HEK293 (cell line): ENCODE measurements around the gene VIT.

Experiments
- CTCF ChIA-PET: fragments of 350-600 bp; formaldehyde crosslinking; extraction: SDS; loops from one replicate; lab custom pipeline; 2021; ENCODE audit warnings: antibody characterized with exemption; lab: Yijun Ruan, JAX
- POLR2A ChIA-PET: fragments of 300-600 bp; formaldehyde crosslinking; extraction: SDS; loops from one replicate; lab custom pipeline; 2020; ENCODE audit warnings: antibody characterized with exemption, inconsistent platforms; lab: Yijun Ruan, JAX
- H3K27ac ChIP-seq: fragments of 200-500 bp; sonication (Bioruptor generic); 2 replicates; pipeline ENCODE4 v1.5.1; 2014; ENCODE audit warnings: low read depth, low read length, control low read depth, inconsistent platforms; ENCODE audit errors: extremely low read depth
- H3K36me3 ChIP-seq, 2 experiments: fragments of 200-500 bp in 1 of 2; sonication (Bioruptor generic) in 1 of 2; 1 replicate in 1 of 2; 2 replicates in 1 of 2; pipeline ENCODE4 v1.5.1; 2014 to 2017; ENCODE audit warnings: inconsistent platforms in 2 of 2, low read length in 2 of 2; ENCODE audit not compliant: control insufficient read depth in 2 of 2, insufficient read depth in 1 of 2
- H3K4me1 ChIP-seq: fragments of 200-500 bp; sonication (Bioruptor generic); 2 replicates; pipeline ENCODE4 v1.5.1; 2014; ENCODE audit warnings: mild to moderate bottlenecking, low read length, inconsistent platforms; ENCODE audit not compliant: control insufficient read depth, insufficient read depth
- H3K4me3 ChIP-seq: 2 replicates; pipeline ENCODE4 v1.5.1; 2011; ENCODE audit warnings: low read depth, mild to moderate bottlenecking, control low read depth, low read length, moderate library complexity
- H3K9me3 ChIP-seq: fragments of 200-500 bp; sonication (Bioruptor generic); 2 replicates; pipeline ENCODE4 v1.5.1; 2014; ENCODE audit warnings: low read depth, low read length, inconsistent platforms; ENCODE audit not compliant: control insufficient read depth, insufficient read depth
- BCL11A ChIP-seq: fragments of 450-650 bp; formaldehyde crosslinking; IDR thresholded peaks from 2 replicates; pipeline ENCODE4 v1.5.1; 2016; ENCODE audit warnings: low read depth, missing biosample characterization, missing genetic modification characterization
- BCL11B ChIP-seq: fragments of 450-650 bp; formaldehyde crosslinking; IDR thresholded peaks from 2 replicates; pipeline ENCODE4 v1.5.1; 2016; ENCODE audit warnings: low read depth, missing biosample characterization, missing genetic modification characterization
- CTCF ChIP-seq: fragments of 450-650 bp; formaldehyde crosslinking; IDR thresholded peaks from 2 replicates; pipeline ENCODE4 v1.5.1; 2016; ENCODE audit warnings: missing biosample characterization, missing genetic modification characterization
- GFI1B ChIP-seq: fragments of 450-650 bp; formaldehyde crosslinking; IDR thresholded peaks from 2 replicates; pipeline ENCODE4 v1.5.1; 2016; ENCODE audit warnings: missing biosample characterization, missing genetic modification characterization
- HOXD13 ChIP-seq: sonication (generic); formaldehyde crosslinking; IDR thresholded peaks from 2 replicates; pipeline ENCODE4 v1.8.0; 2022; ENCODE audit warnings: missing genetic modification reagents, borderline replicate concordance
- KLF1 ChIP-seq: fragments of 450-650 bp; formaldehyde crosslinking; IDR thresholded peaks from 2 replicates; pipeline ENCODE4 v1.5.1; 2016; ENCODE audit warnings: missing biosample characterization, missing genetic modification characterization
- SCRT2 ChIP-seq: fragments of 450-650 bp; formaldehyde crosslinking; IDR thresholded peaks from 2 replicates; pipeline ENCODE4 v1.5.1; 2016; ENCODE audit warnings: missing biosample characterization, missing genetic modification characterization
- TRIM28 ChIP-seq: IDR thresholded peaks from 2 replicates; pipeline ENCODE4 v1.6.1; 2011; ENCODE audit warnings: low read length, control low read depth, borderline replicate concordance
- ZIC2 ChIP-seq: fragments of 450-650 bp; formaldehyde crosslinking; IDR thresholded peaks from 2 replicates; pipeline ENCODE4 v1.5.1; 2016; ENCODE audit warnings: missing biosample characterization, missing genetic modification characterization
- ZNF10 ChIP-seq: fragments of 450-650 bp; formaldehyde crosslinking; IDR thresholded peaks from 2 replicates; pipeline ENCODE4 v1.5.1; 2017; ENCODE audit warnings: missing biosample characterization, missing genetic modification characterization
- ZNF140 ChIP-seq: fragments of 450-650 bp; formaldehyde crosslinking; IDR thresholded peaks from 2 replicates; pipeline ENCODE4 v1.5.1; 2016; ENCODE audit warnings: missing biosample characterization, missing genetic modification characterization
- ZNF174 ChIP-seq: fragments of 450-650 bp; formaldehyde crosslinking; IDR thresholded peaks from 2 replicates; pipeline ENCODE4 v1.5.0; 2017; ENCODE audit warnings: missing biosample characterization, mild to moderate bottlenecking, missing genetic modification characterization
- ZNF19 ChIP-seq: fragments of 450-650 bp; formaldehyde crosslinking; IDR thresholded peaks from 2 replicates; pipeline ENCODE4; 2016; ENCODE audit warnings: missing biosample characterization, missing genetic modification characterization, low read depth
- ZNF214 ChIP-seq: fragments of 450-650 bp; formaldehyde crosslinking; IDR thresholded peaks from 2 replicates; pipeline ENCODE4 v1.5.1; 2017; ENCODE audit warnings: missing biosample characterization, mild to moderate bottlenecking, missing genetic modification characterization, borderline replicate concordance
- ZNF292 ChIP-seq: fragments of 450-650 bp; formaldehyde crosslinking; IDR thresholded peaks from 2 replicates; pipeline ENCODE4 v1.5.1; 2016; ENCODE audit warnings: low read depth, missing biosample characterization, missing genetic modification characterization, borderline replicate concordance
- ZNF416 ChIP-seq: fragments of 450-650 bp; formaldehyde crosslinking; IDR thresholded peaks from 2 replicates; pipeline ENCODE4 v1.5.1; 2016; ENCODE audit warnings: missing biosample characterization, missing genetic modification characterization
- ZNF544 ChIP-seq: fragments of 450-650 bp; formaldehyde crosslinking; IDR thresholded peaks from 2 replicates; pipeline ENCODE4 v1.5.0; 2017; ENCODE audit warnings: missing biosample characterization, missing genetic modification characterization
- ZNF624 ChIP-seq: fragments of 450-650 bp; formaldehyde crosslinking; IDR thresholded peaks from 2 replicates; pipeline ENCODE4 v1.5.1; 2017; ENCODE audit warnings: missing biosample characterization, missing genetic modification characterization
- ZNF645 ChIP-seq: fragments of 450-650 bp; formaldehyde crosslinking; IDR thresholded peaks from 2 replicates; pipeline ENCODE4; 2016; ENCODE audit warnings: missing biosample characterization, missing genetic modification characterization
- ZNF658 ChIP-seq: fragments of 450-650 bp; formaldehyde crosslinking; IDR thresholded peaks from 2 replicates; pipeline ENCODE4; 2016; ENCODE audit warnings: missing biosample characterization, missing genetic modification characterization
- ZNF768 ChIP-seq: fragments of 450-650 bp; formaldehyde crosslinking; IDR thresholded peaks from 2 replicates; pipeline ENCODE4 v1.5.1; 2018; ENCODE audit warnings: missing biosample characterization, mild to moderate bottlenecking, missing genetic modification characterization
- ZNF830 ChIP-seq: fragments of 450-650 bp; IDR thresholded peaks from 2 replicates; pipeline ENCODE4 v1.5.0; 2018; ENCODE audit warnings: missing biosample characterization, missing genetic modification characterization, low read depth, mild to moderate bottlenecking, moderate library complexity

The VIT gene

GRCh38 chr2:36802952-36803351 is 106.4 kb downstream of the VIT start:
- no peaks in the 10 kb centered on the region for H3K9me3 ChIP-seq
- ChIA-PET POLR2A (no interaction called here), CTCF (interaction anchor here (1.0 to 1.9 kb wide), 3 partner anchors 12 to 17 kb away, joined by 5 to 7 read pairs (median 5); no protein-coding TSS in a partner anchor)
- H3K36me3 ChIP-seq = no peaks in the 10 kb centered on the region
- TF ChIP-seq ZNF19 (tag by site-specific recombination) (no peak), TRIM28 (no peak)
- no peak overlapping the region for H3K4me3 ChIP-seq
- no peak overlapping the region for H3K27ac ChIP-seq
- H3K4me1 ChIP-seq = no peaks in the 10 kb centered on the region

GRCh38 chr2:36805635-36806224 is 109.2 kb downstream of the VIT start:
- Histone ChIP-seq H3K27ac (no peak overlapping the region), H3K9me3 (no peaks in the 10 kb centered on the region), H3K4me1 (no peaks in the 10 kb centered on the region), H3K36me3 (no peaks in the 10 kb centered on the region), H3K4me3 (no peak overlapping the region)
- TF ChIP-seq ZIC2 (peak; percentile 30; the same call in 1 of the 2 replicates), SCRT2 (tag by site-specific recombination) (no peak)
- CTCF ChIA-PET = no interaction called here
- POLR2A ChIA-PET = no interaction called here

GRCh38 chr2:36807223-36807886 is 110.8 kb downstream of the VIT start:
- Histone ChIP-seq H3K27ac (no peak overlapping the region), H3K9me3 (no peaks in the 10 kb centered on the region), H3K36me3 (no peaks in the 10 kb centered on the region), H3K4me1 (no peaks in the 10 kb centered on the region), H3K4me3 (no peak overlapping the region)
- CTCF ChIA-PET = interaction anchor here (1.0 to 1.2 kb wide), 2 partner anchors 22 to 27 kb away, joined by 3 to 4 read pairs; no protein-coding TSS in a partner anchor
- TF ChIP-seq ZNF768 (tag by site-specific recombination) = no peak
- no peak for TF ChIP-seq ZNF624
- peak; percentile 30; the same call in 1 of the 2 replicates for TF ChIP-seq KLF1 (tag by site-specific recombination)
- TF ChIP-seq, all 188 proteins: peak for 1
- POLR2A ChIA-PET = no interaction called here

- no peak overlapping the region for H3K27ac ChIP-seq
- H3K9me3 ChIP-seq = no peaks in the 10 kb centered on the region
- ChIA-PET CTCF (interaction anchor here (0.6 kb wide), 1 partner anchor 103 kb away, joined by 3 read pairs; no protein-coding TSS in a partner anchor), POLR2A (no interaction called here)
- no peaks in the 10 kb centered on the region for H3K36me3 ChIP-seq
- H3K4me1 ChIP-seq = no peaks in the 10 kb centered on the region
- no peak for TF ChIP-seq ZNF292 (tag by site-specific recombination)
- no peak for TF ChIP-seq ZNF830
- TF ChIP-seq ZNF140 (tag by site-specific recombination) = no peak
- no peak for TF ChIP-seq ZNF10 (tag by site-specific recombination)
- H3K4me3 ChIP-seq = no peak overlapping the region
These were observed 112.0 kb downstream of the VIT start for GRCh38 chr2:36808386-36809068.

- Histone ChIP-seq H3K36me3 (no peaks in the 10 kb centered on the region), H3K4me3 (no peak overlapping the region), H3K27ac (no peak overlapping the region), H3K9me3 (no peaks in the 10 kb centered on the region), H3K4me1 (no peaks in the 10 kb centered on the region)
- ChIA-PET POLR2A (no interaction called here), CTCF (no interaction called here)
- no peak for TF ChIP-seq ZNF214
- TF ChIP-seq GFI1B = no peak
- no peak for TF ChIP-seq ZNF645
- TF ChIP-seq CTCF (tag by site-specific recombination) = no peak
- no peak for TF ChIP-seq HOXD13
- no peak for TF ChIP-seq ZNF658 (tag by site-specific recombination)
- TF ChIP-seq ZNF544 (tag by site-specific recombination) = no peak
- no peak for TF ChIP-seq ZNF174
- TF ChIP-seq BCL11A (tag by site-specific recombination) = no peak
- no peak for TF ChIP-seq ZNF416 (tag by site-specific recombination)
- no peak for TF ChIP-seq BCL11B (tag by site-specific recombination)
These were observed 112.5 kb downstream of the VIT start for GRCh38 chr2:36809069-36809445.
